Testis (tissue), 2 donors: ENCODE results near the gene CCND3.

Experiments
- POLR2A ChIP-seq: fragments of 450-650 bp; IDR thresholded peaks from one replicate; pipeline ENCODE4 v1.6.1; 2017; ENCODE audit warnings: antibody characterized with exemption, mild to moderate bottlenecking, moderate library complexity
- TF ChIP-seq, protein P1 (sequence below), 3 experiments: fragments of 450-650 bp in 2 of 3; fragments of 200-600 bp in 1 of 3; sonication (generic) in 1 of 3; IDR thresholded peaks; one replicate each; pipeline ENCODE4 v1.5.1; 2016 to 2019; ENCODE audit warnings: antibody characterized with exemption in 3 of 3, mild to moderate bottlenecking in 2 of 3, moderate library complexity in 1 of 3

DNA sequence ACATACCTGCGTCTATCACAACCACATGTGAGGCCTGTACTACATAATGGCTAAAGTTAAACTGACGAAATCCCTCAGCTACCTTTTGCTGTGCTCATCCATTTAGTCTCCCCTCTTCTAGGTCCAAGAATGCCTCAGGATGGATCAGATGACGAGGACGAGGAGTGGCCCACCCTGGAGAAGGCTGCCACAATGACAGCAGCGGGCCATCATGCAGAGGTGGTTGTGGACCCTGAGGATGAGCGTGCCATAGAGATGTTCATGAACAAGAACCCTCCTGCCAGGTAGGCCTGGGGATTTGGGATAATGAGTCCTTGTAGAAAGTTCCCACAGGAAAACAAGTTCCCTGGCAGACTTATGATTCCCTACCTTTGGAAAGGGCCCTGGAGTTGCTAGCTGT lies 14.4 kb downstream of the CCND3 start:
- TF ChIP-seq, protein P1, sequence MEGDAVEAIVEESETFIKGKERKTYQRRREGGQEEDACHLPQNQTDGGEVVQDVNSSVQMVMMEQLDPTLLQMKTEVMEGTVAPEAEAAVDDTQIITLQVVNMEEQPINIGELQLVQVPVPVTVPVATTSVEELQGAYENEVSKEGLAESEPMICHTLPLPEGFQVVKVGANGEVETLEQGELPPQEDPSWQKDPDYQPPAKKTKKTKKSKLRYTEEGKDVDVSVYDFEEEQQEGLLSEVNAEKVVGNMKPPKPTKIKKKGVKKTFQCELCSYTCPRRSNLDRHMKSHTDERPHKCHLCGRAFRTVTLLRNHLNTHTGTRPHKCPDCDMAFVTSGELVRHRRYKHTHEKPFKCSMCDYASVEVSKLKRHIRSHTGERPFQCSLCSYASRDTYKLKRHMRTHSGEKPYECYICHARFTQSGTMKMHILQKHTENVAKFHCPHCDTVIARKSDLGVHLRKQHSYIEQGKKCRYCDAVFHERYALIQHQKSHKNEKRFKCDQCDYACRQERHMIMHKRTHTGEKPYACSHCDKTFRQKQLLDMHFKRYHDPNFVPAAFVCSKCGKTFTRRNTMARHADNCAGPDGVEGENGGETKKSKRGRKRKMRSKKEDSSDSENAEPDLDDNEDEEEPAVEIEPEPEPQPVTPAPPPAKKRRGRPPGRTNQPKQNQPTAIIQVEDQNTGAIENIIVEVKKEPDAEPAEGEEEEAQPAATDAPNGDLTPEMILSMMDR (IDR thresholded peaks at IDR 0.05), result no peak
- no peak for TF ChIP-seq POLR2A
